GM21737 (cell line): Measurements from ENCODE around the gene ENTPD7.
"Not testable (repeated sequence)": the region's sequence is repeated elsewhere in the genome, so short reads cannot be mapped to it uniquely, and the experiment has no call there.

Source experiments
- ATAC-seq: cut with Tn5 transposase; IDR thresholded peaks from one replicate; pipeline ENCODE4 v1.9.1; 2021; ENCODE audit warnings: mild to moderate bottlenecking, moderate library complexity; ENCODE audit not compliant: unreplicated experiment

Gene ENTPD7

GRCh38 chr10:99740933-99741559, 81.7 kb downstream of the ENTPD7 start:
- ATAC-seq = no peak

DNA sequence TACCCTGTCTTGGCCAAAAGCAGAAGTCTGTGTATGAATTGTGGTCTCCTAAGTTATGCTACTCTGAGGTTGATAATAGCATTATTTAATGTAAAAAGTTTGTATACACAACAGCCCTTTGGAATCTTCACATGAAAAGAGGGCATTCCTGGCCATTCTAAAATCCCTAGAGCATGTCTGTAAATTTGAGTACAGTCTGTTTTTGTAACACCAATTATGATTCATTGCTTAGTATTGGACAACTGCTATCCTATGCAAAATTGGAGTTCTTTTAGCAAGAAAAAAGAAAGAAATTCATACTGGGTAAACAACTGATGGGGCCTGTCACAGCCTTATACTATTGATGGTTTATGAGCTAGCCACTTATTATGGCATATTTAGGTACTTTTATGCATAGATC, 82.9 kb downstream of the ENTPD7 start:
- no peak for ATAC-seq

GRCh38 chr10:99742701-99743100, 83.4 kb downstream of the ENTPD7 start:
- ATAC-seq = no peak

- ATAC-seq = no peak
These were observed 84.5 kb downstream of the ENTPD7 start for GRCh38 chr10:99743841-99744240.

GRCh38 chr10:99746166-99746565, 86.9 kb downstream of the ENTPD7 start:
- ATAC-seq = not testable (repeated sequence)

GRCh38 chr10:99748823-99749451, 89.6 kb downstream of the ENTPD7 start:
- no peak for ATAC-seq

- ATAC-seq = no peak
These were observed 91.3 kb downstream of the ENTPD7 start for GRCh38 chr10:99750641-99751040.

DNA sequence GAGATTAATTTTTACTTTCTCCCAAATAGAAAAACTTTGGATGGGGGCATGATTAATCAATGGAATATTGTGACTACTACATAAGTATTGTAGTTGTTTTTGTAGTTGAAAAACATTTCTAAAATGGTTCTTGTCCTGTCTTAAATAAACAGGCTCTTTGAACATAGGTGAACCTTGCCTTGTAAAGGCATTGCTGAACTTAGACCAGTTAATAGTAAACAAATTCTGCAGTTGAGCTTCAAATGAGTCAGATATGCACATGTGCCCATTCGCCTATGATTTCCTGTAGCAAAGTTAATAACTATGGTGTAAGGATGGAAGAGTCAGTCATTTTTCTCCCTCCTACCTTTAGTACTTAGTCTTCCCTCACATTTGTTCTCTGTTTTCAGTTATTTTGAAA, 95.4 kb downstream of the ENTPD7 start:
- no peak for ATAC-seq
